Measurements from ENCODE around the gene IFT74. TPM values are rescaled to one million over a fixed set of nuclear protein-coding genes. Genes with fewer than 3 reads are reported as not detected.
A peak's percentile ranks its signal among the peaks of the same experiment; 100 is the strongest.

IFT74 gene
- total RNA-seq, 1 donor from 2014 or later: 11.6 TPM

DNA sequence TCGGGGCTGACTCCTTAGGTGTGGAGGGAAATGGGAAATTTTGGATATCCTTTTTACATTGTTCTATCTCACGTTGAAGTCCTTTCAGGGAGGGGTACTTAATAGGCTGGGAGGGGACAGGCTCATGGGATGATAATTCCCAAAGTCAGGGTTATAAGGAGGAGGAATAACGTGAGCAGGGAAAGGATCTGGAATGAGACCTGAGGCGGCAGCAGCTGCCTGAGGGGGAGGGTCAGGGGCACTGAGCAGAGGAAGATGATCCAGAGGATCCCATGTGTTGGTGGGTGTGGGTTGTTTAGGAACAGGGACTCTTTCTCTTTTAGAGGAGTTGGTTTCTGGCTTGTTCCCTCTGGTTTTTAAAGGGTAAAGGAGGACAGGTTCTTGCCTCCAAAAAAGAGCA is 18.7 kb downstream of the IFT74 start:
- Histone ChIP-seq H3K4me1 (no peaks in the 10 kb centered on the region), H3K27me3 (no peaks in the 10 kb centered on the region), H3K36me3 (peaks cover 8% of the 10 kb centered on the region), H3K27ac (no peak overlapping the region), H3K9me3 (no peaks in the 10 kb centered on the region), H3K4me3 (no peak overlapping the region)
- DNase-seq (no peak), ATAC-seq (no peak)
- TF ChIP-seq, protein P1, sequence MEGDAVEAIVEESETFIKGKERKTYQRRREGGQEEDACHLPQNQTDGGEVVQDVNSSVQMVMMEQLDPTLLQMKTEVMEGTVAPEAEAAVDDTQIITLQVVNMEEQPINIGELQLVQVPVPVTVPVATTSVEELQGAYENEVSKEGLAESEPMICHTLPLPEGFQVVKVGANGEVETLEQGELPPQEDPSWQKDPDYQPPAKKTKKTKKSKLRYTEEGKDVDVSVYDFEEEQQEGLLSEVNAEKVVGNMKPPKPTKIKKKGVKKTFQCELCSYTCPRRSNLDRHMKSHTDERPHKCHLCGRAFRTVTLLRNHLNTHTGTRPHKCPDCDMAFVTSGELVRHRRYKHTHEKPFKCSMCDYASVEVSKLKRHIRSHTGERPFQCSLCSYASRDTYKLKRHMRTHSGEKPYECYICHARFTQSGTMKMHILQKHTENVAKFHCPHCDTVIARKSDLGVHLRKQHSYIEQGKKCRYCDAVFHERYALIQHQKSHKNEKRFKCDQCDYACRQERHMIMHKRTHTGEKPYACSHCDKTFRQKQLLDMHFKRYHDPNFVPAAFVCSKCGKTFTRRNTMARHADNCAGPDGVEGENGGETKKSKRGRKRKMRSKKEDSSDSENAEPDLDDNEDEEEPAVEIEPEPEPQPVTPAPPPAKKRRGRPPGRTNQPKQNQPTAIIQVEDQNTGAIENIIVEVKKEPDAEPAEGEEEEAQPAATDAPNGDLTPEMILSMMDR (IDR thresholded peaks at IDR 0.05): no peak
- intact Hi-C loops (cut with DNase I): no loop called here

DNA sequence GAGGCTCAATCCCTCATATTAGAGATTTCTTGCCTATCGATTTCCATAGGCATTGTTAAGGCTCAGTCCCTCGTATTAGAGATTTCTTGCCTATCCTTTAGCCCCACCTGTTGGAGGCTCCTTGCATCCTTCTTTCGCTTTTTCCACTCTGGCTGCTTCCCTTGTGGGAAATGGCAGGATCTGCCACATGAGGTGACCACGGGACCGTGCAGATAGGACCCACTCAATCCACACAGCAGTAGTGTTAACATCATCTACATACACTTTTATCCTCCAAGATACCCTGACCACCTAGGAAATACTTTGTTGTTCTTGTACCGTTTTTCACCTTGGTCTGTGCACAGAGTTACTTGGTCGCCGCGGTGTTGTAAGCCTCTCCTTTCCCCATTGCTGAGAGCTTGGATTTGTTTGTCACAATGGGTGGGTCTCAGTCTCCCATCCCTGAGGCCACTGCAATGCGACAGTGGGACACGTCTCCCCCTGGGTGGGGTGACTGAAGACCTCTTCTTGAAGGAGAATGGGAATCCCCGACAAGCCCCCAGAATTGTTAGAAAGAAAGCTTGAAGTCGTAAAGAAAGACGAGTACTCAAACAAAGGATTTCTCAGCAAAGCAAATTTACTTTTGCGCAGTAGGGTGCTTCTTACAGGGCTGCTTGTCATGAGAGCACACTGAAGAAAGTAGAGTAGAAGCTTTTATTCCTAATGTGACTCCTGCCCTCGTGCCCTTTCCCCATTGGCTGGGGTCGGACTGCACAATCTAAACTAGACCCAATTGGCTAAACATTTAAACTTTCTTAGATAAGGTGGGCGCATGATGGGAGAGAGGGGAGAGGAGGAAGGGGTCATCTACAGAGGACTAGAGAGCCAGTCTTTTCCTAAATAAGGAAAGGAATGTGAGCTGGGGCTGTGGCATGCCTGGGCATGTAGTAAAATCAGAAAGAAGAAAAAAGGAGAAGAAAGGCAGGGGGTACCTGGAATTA is 19.8 kb downstream of the IFT74 start:
- H3K27ac ChIP-seq: no peak overlapping the region
- no peaks in the 10 kb centered on the region for H3K27me3 ChIP-seq
- TF ChIP-seq, protein P1 (IDR thresholded peaks at IDR 0.05): peak; percentile 53
- no peaks in the 10 kb centered on the region for H3K4me1 ChIP-seq
- H3K36me3 ChIP-seq: peaks cover 9% of the 10 kb centered on the region
- intact Hi-C loops (cut with DNase I): no loop called here
- no peak for DNase-seq
- no peaks in the 10 kb centered on the region for H3K9me3 ChIP-seq
- peak; percentile 64 for ATAC-seq
- no peak overlapping the region for H3K4me3 ChIP-seq

DNA sequence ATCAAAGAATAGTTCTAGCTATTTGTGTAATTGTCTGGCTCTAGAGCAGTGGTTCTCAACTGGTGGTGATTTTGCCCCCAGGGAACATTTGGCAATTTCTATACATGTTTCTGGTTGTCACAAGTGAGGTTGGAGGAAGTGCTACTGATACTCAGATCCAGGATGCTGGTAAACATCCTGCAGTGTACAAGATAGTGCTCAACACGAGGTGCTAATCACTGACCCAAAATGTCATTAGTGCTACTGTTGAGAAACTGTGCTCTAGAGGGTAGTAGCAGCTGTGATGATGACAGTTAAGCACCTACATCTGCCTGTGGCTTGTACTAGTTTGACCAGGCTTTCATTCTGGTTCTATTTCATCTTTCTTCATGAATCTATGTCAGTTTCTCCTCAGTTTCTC is 27.1 kb downstream of the IFT74 start:
- no peak overlapping the region for H3K4me3 ChIP-seq
- no peaks in the 10 kb centered on the region for H3K27me3 ChIP-seq
- no peaks in the 10 kb centered on the region for H3K9me3 ChIP-seq
- peaks cover 30% of the 10 kb centered on the region for H3K36me3 ChIP-seq
- intact Hi-C loops (cut with DNase I): no loop called here
- DNase-seq (no peak), ATAC-seq (no peak)
- no peak overlapping the region for H3K27ac ChIP-seq
- TF ChIP-seq, protein P1 (IDR thresholded peaks at IDR 0.05): no peak
- no peaks in the 10 kb centered on the region for H3K4me1 ChIP-seq

DNA sequence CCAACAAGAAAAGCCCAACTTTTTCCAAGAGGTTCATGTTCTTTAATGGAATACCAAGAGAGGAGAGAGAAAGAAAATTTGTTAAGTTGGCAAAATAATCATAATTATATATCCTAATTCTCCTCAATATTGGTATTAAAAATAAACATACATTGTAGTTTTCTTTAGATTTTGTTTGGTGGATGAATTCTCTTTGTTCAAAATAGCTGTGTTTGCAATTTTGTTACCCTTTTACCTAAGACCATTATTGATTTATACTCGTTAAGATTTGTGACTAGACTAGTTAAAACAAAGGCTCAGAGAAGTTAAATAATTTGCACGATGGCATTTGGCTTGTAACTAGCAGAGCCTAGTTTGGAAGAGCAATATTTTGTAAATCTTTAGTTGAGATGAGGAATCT is 39.6 kb downstream of the IFT74 start:
- Histone ChIP-seq H3K27ac (no peak overlapping the region), H3K9me3 (no peaks in the 10 kb centered on the region), H3K4me3 (no peak overlapping the region), H3K27me3 (no peaks in the 10 kb centered on the region), H3K36me3 (no peaks in the 10 kb centered on the region), H3K4me1 (no peaks in the 10 kb centered on the region)
- intact Hi-C loops (cut with DNase I): no loop called here
- ATAC-seq: no peak
- DNase-seq: no peak
- TF ChIP-seq, protein P1 (IDR thresholded peaks at IDR 0.05): no peak

DNA sequence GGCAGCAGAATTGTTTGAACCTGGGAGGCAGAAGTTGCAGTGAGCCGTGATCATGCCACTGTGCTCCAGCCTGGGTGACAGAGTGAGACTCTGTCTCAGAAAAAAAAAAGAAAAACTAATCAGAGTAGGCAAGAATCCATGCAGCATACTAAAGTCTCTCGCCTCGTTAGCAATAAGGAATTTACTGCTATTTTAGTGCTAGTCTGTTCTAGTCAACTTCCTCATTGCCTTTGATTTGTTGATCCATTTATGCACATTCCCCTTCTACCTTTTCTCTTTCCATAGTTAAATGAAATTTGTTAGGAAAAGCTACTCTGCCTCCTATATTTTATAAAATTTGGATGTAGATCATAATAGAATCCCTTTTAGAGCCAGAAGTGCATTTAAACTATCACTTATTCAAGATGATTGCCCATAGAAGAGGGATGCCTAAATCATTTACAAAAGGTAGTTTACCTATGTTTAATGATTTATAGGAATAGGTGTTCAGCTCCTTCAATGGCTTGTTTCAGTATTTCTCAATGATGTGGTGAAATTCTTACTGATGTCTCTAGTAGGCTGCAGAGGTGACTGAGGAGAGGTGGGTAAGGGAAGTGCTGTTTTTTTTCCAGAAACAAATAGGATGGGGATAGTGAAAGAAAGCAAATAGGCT is 47.3 kb downstream of the IFT74 start:
- ATAC-seq (peak; percentile 41), DNase-seq (no peak)
- no peak overlapping the region for H3K27ac ChIP-seq
- H3K9me3 ChIP-seq: no peaks in the 10 kb centered on the region
- no peak overlapping the region for H3K4me3 ChIP-seq
- H3K36me3 ChIP-seq: no peaks in the 10 kb centered on the region
- no peaks in the 10 kb centered on the region for H3K27me3 ChIP-seq
- TF ChIP-seq, protein P1 (IDR thresholded peaks at IDR 0.05): no peak
- no peaks in the 10 kb centered on the region for H3K4me1 ChIP-seq
- intact Hi-C loops (cut with DNase I): no loop called here
